ENCODE data around the gene IMMP2L. TPM values are rescaled to one million over a fixed set of nuclear protein-coding genes. Genes with fewer than 3 reads are reported as not detected.

The IMMP2L gene
- polyA plus RNA-seq, 1 donor (not counting 4 experiments of a cell fraction or from before 2014, with no cell fraction given): 14.1 TPM

DNA sequence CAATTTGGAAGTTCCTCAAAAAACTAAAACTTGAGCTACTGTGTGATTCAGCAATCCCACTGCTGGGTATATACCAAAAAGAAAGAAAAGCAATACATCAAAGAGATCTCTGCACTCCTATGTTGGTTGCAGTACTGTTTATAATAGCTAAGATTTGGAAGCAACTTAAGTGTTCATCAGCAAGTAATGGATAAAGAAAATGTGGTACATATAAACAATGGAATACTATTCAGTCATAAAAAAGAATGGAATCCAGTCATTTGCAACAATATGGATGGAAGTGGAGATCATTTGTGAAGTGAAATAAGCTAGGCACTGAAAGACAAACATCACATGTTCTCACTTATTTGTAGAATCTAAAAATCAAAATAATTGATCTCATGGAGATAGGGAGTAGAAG is 16.5 kb upstream of the IMMP2L start:
- Histone ChIP-seq H3K27ac (ENCODE audit: control insufficient read depth, insufficient read depth, low read length) (no peak overlapping the region), H4K20me1 (ENCODE audit: control insufficient read depth, extremely low read depth, insufficient read depth, low read length) (no peaks in the 10 kb centered on the region), H3K9me3 (ENCODE audit: control insufficient read depth, low read depth, low read length) (no peaks in the 10 kb centered on the region), H3K36me3 (ENCODE audit: control insufficient read depth in 2 of 2, extremely low read depth in 1 of 2, insufficient read depth in 2 of 2, low read length in 2 of 2) (no peaks in the 10 kb centered on the region), H2AFZ (ENCODE audit: control insufficient read depth, low read length) (no peak overlapping the region), H3K9me1 (ENCODE audit: control insufficient read depth, extremely low read depth, insufficient read depth, low read length) (no peaks in the 10 kb centered on the region), H3K9ac (ENCODE audit: control insufficient read depth, extremely low read depth, insufficient read depth, low read length) (no peak overlapping the region), H3K4me3 (ENCODE audit: control insufficient read depth in 2 of 3, extremely low read depth in 1 of 3, insufficient read depth in 2 of 3, low read depth in 1 of 3, low read length in 3 of 3) (no peak overlapping the region), H3K79me2 (ENCODE audit: control insufficient read depth, insufficient read depth, low read length) (no peaks in the 10 kb centered on the region), H3K4me2 (ENCODE audit: control insufficient read depth, extremely low read depth, insufficient read depth, low read depth, low read length) (no peak overlapping the region), H3K27me3 (ENCODE audit: control insufficient read depth, extremely low read depth, insufficient read depth, low read length) (no peaks in the 10 kb centered on the region), H3K4me1 (ENCODE audit: control insufficient read depth, extremely low read depth, insufficient read depth, low read length) (no peaks in the 10 kb centered on the region)
- TF ChIP-seq, protein P1, sequence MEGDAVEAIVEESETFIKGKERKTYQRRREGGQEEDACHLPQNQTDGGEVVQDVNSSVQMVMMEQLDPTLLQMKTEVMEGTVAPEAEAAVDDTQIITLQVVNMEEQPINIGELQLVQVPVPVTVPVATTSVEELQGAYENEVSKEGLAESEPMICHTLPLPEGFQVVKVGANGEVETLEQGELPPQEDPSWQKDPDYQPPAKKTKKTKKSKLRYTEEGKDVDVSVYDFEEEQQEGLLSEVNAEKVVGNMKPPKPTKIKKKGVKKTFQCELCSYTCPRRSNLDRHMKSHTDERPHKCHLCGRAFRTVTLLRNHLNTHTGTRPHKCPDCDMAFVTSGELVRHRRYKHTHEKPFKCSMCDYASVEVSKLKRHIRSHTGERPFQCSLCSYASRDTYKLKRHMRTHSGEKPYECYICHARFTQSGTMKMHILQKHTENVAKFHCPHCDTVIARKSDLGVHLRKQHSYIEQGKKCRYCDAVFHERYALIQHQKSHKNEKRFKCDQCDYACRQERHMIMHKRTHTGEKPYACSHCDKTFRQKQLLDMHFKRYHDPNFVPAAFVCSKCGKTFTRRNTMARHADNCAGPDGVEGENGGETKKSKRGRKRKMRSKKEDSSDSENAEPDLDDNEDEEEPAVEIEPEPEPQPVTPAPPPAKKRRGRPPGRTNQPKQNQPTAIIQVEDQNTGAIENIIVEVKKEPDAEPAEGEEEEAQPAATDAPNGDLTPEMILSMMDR (optimal IDR thresholded peaks at IDR 0.05 in 1 of 3, IDR thresholded peaks at IDR 0.05 in 1 of 3, conservative IDR thresholded peaks at IDR 0.05 in 1 of 3; ENCODE audit: extremely low read depth in 1 of 3, insufficient read depth in 2 of 3, low read length in 3 of 3): no peak
- no peak for TF ChIP-seq EZH2 (IDR thresholded peaks at IDR 0.05; ENCODE audit: low read length)
- FAIRE-seq (no peak), DNase-seq (ENCODE audit: low read depth, low spot score) (no peak)
- dilution Hi-C loops (cut with MboI; ENCODE audit: extremely low pct_ligation_motif_present, low sequenced_read_pairs): no loop called here

- Histone ChIP-seq H3K9me1 (ENCODE audit: control insufficient read depth, extremely low read depth, insufficient read depth, low read length) (no peaks in the 10 kb centered on the region), H3K4me3 (ENCODE audit: control insufficient read depth in 2 of 3, extremely low read depth in 1 of 3, insufficient read depth in 2 of 3, low read depth in 1 of 3, low read length in 3 of 3) (no peak overlapping the region), H3K4me1 (ENCODE audit: control insufficient read depth, extremely low read depth, insufficient read depth, low read length) (no peaks in the 10 kb centered on the region), H3K4me2 (ENCODE audit: control insufficient read depth, extremely low read depth, insufficient read depth, low read depth, low read length) (no peak overlapping the region), H2AFZ (ENCODE audit: control insufficient read depth, low read length) (no peak overlapping the region), H3K9me3 (ENCODE audit: control insufficient read depth, low read depth, low read length) (no peaks in the 10 kb centered on the region), H3K27me3 (ENCODE audit: control insufficient read depth, extremely low read depth, insufficient read depth, low read length) (no peaks in the 10 kb centered on the region), H3K36me3 (ENCODE audit: control insufficient read depth in 2 of 2, extremely low read depth in 1 of 2, insufficient read depth in 2 of 2, low read length in 2 of 2) (no peaks in the 10 kb centered on the region), H3K27ac (ENCODE audit: control insufficient read depth, insufficient read depth, low read length) (no peak overlapping the region), H4K20me1 (ENCODE audit: control insufficient read depth, extremely low read depth, insufficient read depth, low read length) (no peaks in the 10 kb centered on the region), H3K79me2 (ENCODE audit: control insufficient read depth, insufficient read depth, low read length) (no peaks in the 10 kb centered on the region), H3K9ac (ENCODE audit: control insufficient read depth, extremely low read depth, insufficient read depth, low read length) (no peak overlapping the region)
- DNase-seq (ENCODE audit: low read depth, low spot score) (no peak), FAIRE-seq (no peak)
- TF ChIP-seq, protein P1 (optimal IDR thresholded peaks at IDR 0.05 in 1 of 3, IDR thresholded peaks at IDR 0.05 in 1 of 3, conservative IDR thresholded peaks at IDR 0.05 in 1 of 3; ENCODE audit: extremely low read depth in 1 of 3, insufficient read depth in 2 of 3, low read length in 3 of 3): no peak
- no peak for TF ChIP-seq EZH2 (IDR thresholded peaks at IDR 0.05; ENCODE audit: low read length)
- dilution Hi-C loops (cut with MboI; ENCODE audit: extremely low pct_ligation_motif_present, low sequenced_read_pairs): no loop called here
These were observed 9.4 kb upstream of the IMMP2L start for GRCh38 chr7:111571720-111572119.

Measured in keratinocyte (primary cell).